ENCODE results near the gene IQSEC3. TPM values are rescaled to one million over a fixed set of nuclear protein-coding genes. Genes with fewer than 3 reads are reported as not detected.

The IQSEC3 gene
- total RNA-seq, 2 donors from 2014 or later = 0.10 to 3.8 TPM

DNA sequence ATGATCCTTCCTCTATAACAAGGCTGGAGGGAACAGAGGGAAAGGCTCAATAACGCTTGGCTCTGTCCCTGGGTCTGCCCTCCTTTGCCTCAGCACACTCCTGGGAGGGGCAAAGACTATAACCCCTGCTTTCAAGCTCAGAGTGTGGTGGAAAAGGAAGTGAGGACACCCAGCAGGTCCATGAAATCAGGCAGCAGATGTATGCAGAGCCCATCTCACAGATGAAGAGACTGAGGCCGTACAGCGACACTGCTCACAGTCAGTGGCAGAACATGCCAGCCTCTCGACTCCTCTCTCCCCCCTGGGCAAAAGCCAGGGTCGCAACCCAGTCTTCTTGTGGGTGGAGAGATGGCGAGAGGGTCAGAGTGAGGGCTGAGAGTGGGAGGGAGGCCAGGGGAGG is 107.6 kb downstream of the IQSEC3 start:
- H3K4me3 Mint-ChIP-seq = no peak overlapping the region
- H3K9me3 Mint-ChIP-seq = no peaks in the 10 kb centered on the region
- no peak overlapping the region for H3K27ac Mint-ChIP-seq
- H3K27me3 Mint-ChIP-seq (ENCODE audit: low read depth) = peaks cover 13% of the 10 kb centered on the region
- ATAC-seq (replicated peaks in 1 of 2) (no peak), DNase-seq (no peak)
- peaks cover 2% of the 10 kb centered on the region for H3K4me1 Mint-ChIP-seq (ENCODE audit: low read depth)
- no peaks in the 10 kb centered on the region for H3K36me3 Mint-ChIP-seq (ENCODE audit: insufficient read depth in 2 of 2)

DNA sequence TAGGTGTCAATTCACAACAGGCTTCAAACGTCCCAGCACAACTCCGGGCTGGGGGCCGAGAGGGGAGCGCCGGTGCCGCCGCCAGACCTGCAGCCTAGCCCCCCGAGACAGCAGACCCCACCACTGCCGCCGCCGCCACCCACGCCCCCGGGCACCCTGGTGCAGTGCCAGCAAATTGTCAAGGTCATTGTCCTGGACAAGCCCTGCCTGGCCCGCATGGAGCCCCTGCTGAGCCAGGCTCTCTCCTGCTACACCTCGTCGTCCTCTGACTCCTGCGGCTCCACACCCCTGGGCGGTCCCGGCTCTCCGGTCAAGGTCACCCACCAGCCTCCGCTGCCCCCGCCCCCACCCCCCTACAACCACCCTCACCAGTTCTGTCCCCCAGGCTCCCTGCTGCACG is 108.0 kb downstream of the IQSEC3 start:
- DNase-seq (no peak), ATAC-seq (replicated peaks in 1 of 2) (no peak)
- no peaks in the 10 kb centered on the region for H3K36me3 Mint-ChIP-seq (ENCODE audit: insufficient read depth in 2 of 2)
- H3K4me1 Mint-ChIP-seq (ENCODE audit: low read depth) = no peaks in the 10 kb centered on the region
- no peak overlapping the region for H3K4me3 Mint-ChIP-seq
- peaks cover 13% of the 10 kb centered on the region for H3K27me3 Mint-ChIP-seq (ENCODE audit: low read depth)
- no peak overlapping the region for H3K27ac Mint-ChIP-seq
- no peaks in the 10 kb centered on the region for H3K9me3 Mint-ChIP-seq

DNA sequence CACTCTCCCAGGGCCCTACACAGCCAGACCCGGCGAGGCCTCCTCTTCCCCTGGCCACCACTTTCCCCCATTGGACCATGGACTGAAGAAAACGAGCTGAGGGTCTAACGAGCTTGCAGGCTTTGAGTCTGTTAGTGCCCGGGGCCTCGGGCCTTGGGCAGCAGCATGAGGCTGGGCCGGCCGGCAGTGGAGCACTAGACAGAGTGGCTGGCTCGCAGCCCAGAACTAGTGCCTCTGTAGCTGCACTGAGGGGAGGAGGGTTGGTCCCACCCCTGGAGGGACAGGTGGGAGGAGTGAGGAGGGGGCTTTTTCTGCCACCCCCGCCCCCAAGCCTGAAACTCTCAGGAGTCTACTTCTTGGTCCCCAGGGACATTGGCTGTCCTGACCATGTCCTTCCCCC is 108.7 kb downstream of the IQSEC3 start:
- Mint-ChIP-seq H3K36me3 (ENCODE audit: insufficient read depth in 2 of 2) (no peaks in the 10 kb centered on the region), H3K27ac (no peak overlapping the region), H3K27me3 (ENCODE audit: low read depth) (peaks cover 13% of the 10 kb centered on the region), H3K4me3 (no peak overlapping the region), H3K4me1 (ENCODE audit: low read depth) (no peaks in the 10 kb centered on the region), H3K9me3 (no peaks in the 10 kb centered on the region)
- DNase-seq (no peak), ATAC-seq (replicated peaks in 1 of 2) (no peak)

DNA sequence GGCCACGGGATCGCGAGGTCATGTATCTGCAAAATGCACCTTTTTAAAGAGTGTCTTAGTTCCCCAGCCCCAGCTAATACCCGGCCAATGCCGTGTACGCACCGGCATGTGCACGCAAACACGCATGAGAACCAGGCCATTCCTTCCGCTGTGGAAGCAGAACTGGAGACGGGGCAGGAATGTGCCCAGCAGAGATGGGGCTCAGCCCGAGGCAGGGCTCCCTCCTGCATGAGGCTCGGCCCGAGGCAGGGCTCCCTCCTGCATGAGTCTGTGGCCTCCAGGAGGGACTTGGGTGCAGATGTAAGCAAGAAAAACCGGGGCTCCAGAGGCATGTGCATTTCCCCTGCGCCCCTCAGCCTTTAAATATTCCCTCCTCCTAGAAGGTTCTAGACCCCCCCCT is 109.2 kb downstream of the IQSEC3 start:
- Mint-ChIP-seq H3K36me3 (ENCODE audit: insufficient read depth in 2 of 2) (no peaks in the 10 kb centered on the region), H3K27me3 (ENCODE audit: low read depth) (peaks cover 13% of the 10 kb centered on the region), H3K27ac (no peak overlapping the region), H3K4me3 (no peak overlapping the region), H3K4me1 (ENCODE audit: low read depth) (no peaks in the 10 kb centered on the region), H3K9me3 (no peaks in the 10 kb centered on the region)
- no peak for DNase-seq
- ATAC-seq (replicated peaks in 1 of 2) = no peak

DNA sequence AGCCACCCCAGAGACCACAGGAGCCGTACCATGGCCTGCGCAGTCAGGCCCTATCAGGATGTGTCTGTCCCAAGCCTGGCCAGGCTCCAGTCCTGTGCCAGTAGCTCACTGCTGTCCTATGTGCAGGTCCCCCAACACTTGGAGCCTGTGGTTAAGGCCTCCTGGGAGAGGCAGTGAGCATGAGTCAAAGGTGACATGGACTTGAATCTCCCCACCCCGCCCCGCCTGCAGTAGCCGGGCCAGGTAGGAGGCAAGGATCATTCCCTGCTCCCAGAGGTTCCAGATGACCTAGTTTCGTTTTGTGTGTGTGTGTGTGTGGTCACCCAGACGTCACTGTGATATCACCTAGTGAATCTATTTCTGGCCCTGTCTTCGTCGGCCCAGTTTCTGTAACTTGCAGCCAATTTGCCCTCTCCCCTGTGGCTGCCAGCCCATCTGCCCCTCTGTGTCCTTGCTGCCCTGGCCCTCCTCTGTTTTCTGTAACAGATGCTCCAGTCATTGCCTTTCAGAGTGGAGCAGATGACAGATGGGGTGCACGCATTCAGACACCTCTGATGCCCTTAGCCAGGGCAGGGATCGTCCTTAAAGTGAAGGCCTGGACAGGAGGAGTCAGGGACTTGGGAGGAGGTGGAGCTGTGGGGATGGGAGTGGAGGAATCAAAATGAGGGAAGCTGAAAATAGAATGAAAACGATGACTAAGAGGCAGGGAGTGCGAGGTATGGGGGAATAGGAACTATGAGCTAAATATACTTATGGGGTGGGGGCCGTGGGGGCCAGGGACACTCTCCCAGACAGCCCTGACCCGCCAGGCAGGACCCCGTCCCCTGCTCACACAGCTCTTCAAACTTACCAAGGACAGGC is 110.0 kb downstream of the IQSEC3 start:
- ATAC-seq (replicated peaks in 1 of 2) (no peak), DNase-seq (no peak)
- Mint-ChIP-seq H3K4me3 (no peak overlapping the region), H3K27ac (no peak overlapping the region), H3K9me3 (no peaks in the 10 kb centered on the region), H3K36me3 (ENCODE audit: insufficient read depth in 2 of 2) (no peaks in the 10 kb centered on the region), H3K27me3 (ENCODE audit: low read depth) (peaks cover 13% of the 10 kb centered on the region), H3K4me1 (ENCODE audit: low read depth) (no peaks in the 10 kb centered on the region)

DNA sequence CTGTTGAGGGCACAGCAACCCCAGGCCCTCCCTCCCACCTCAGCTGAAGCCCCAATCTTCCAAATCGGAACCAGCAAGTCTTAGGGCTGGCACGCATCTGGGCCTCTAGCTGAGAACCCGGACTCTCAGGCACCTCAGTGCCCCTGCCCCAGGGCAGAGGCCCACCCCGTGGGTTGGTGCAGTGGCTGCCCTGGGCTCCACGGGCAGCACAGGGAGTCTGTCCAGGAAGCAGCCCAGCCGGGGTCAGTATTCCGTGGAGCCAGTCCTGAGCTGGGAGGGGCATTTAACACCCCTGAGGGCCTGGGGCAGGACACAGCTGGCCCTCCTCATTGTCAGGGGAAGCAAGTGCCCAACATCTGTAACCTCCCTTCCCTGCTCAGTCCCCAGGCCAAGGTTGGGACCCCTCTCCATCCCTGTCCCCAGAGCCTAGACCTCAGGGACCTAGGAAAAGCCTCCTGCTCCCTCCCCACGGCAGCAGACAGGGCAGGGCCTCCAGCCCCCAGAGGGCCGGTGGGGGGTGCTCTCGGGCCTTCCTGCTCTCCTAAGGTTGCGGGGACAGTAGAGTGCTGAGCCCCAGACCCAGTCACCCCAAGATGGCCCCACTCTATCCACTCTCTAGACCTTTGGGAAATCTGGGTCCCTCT is 110.9 kb downstream of the IQSEC3 start:
- DNase-seq = no peak
- Mint-ChIP-seq H3K27me3 (ENCODE audit: low read depth) (peaks cover 12% of the 10 kb centered on the region), H3K4me1 (ENCODE audit: low read depth) (no peaks in the 10 kb centered on the region), H3K4me3 (no peak overlapping the region), H3K9me3 (no peaks in the 10 kb centered on the region), H3K27ac (no peak overlapping the region), H3K36me3 (ENCODE audit: insufficient read depth in 2 of 2) (no peaks in the 10 kb centered on the region)
- ATAC-seq (replicated peaks in 1 of 2) = no peak

DNA sequence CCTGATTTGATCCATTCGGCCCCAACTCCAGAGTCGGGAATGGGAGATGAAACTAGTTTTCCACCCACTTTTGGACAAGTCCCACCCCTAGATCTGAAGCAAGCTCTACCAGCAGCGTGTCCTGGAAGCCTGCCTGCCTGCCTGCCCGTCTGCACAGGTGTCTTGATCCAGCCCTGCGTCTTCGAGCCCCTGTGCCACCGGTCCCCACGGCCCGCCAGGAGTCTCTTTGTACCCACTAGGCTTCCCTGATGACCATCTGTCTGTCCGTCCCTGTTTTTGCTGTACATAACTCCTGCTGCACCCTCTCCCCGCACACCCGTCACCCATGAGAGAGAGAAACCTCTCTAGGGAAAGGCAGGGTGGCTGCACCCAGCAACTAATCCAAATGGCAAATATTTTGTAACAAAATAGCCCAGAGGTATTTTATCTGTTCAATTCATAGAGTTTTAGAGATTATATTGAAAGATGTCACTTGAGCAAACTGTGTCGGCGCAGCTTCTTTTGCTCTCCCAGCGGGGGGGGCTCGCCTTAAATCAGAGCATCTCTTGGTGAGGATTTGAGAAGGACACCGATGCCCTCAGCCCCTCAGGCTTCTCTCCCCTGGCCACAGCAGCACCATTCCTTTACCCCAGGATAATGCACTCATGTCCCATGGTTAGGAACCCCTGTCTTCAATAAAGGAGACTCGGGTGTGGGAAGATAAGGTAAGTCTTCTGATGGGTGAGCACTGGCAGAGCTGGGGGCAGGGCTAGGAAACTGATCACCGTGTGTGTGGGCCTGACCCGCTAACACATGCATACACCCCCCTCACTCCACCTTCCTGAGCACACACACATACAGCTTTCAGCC is 111.6 kb downstream of the IQSEC3 start:
- Mint-ChIP-seq H3K27ac (no peak overlapping the region), H3K4me3 (no peak overlapping the region), H3K36me3 (ENCODE audit: insufficient read depth in 2 of 2) (no peaks in the 10 kb centered on the region), H3K4me1 (ENCODE audit: low read depth) (no peaks in the 10 kb centered on the region), H3K27me3 (ENCODE audit: low read depth) (peaks cover 7% of the 10 kb centered on the region), H3K9me3 (no peaks in the 10 kb centered on the region)
- DNase-seq = no peak
- no peak for ATAC-seq (replicated peaks in 1 of 2)

DNA sequence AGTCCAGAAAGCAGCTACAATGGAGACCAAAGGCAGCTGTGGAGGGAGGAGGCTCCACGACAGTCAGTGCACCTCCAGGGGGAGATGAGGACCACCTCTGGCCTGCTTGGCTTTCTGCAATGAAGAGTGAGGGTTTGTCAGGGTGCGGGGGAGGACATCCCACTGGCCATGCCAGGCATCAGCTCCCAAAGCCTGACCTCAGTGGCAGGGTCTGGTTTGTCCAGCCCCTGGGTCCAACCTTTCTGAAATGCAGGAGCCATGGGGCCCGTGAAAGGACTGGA is 112.2 kb downstream of the IQSEC3 start:
- no peaks in the 10 kb centered on the region for H3K36me3 Mint-ChIP-seq (ENCODE audit: insufficient read depth in 2 of 2)
- ATAC-seq (replicated peaks in 1 of 2) (no peak), DNase-seq (no peak)
- H3K4me1 Mint-ChIP-seq (ENCODE audit: low read depth) = no peaks in the 10 kb centered on the region
- H3K27me3 Mint-ChIP-seq (ENCODE audit: low read depth) = peaks cover 7% of the 10 kb centered on the region
- no peaks in the 10 kb centered on the region for H3K9me3 Mint-ChIP-seq
- H3K4me3 Mint-ChIP-seq = no peak overlapping the region
- H3K27ac Mint-ChIP-seq = no peak overlapping the region

DNA sequence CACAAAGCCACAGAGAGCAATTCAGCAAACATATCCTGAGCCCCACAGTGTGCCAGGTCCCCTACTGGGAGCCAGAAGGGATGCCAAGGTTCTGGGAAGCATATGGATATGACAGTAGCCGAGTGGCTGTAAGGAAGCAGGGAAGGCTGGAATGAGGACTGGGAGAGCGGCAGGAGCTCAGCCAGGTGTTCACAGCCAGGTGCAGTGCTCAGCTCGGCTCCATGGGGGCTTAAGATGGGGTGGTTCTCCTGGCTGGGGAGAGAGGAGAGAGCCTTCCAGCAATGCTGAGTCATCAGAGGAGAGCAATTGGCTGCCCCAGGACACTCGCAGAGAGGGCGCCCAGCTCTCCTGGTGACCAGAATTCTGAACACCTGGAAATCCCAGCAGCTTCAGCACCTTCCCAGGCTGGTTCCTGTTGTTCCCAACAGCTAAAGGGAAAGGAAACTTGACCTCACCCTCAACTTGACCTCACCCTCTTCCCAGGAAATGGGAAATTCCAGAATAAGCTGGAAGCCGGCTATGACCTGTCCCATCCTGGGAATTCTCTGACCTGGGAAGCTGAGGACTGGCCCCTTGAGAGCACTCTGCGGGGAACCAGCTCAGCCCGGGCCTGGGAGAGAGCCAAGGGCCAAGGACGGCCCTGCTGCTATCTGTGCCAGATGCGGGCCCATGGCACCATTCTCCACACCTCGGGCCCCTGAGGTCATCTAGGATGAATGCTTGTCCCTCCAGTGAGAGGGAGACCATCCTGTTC is 112.7 kb downstream of the IQSEC3 start:
- Mint-ChIP-seq H3K27ac (no peak overlapping the region), H3K27me3 (ENCODE audit: low read depth) (peaks cover 7% of the 10 kb centered on the region), H3K9me3 (no peaks in the 10 kb centered on the region), H3K4me3 (no peak overlapping the region), H3K4me1 (ENCODE audit: low read depth) (no peaks in the 10 kb centered on the region), H3K36me3 (ENCODE audit: insufficient read depth in 2 of 2) (no peaks in the 10 kb centered on the region)
- ATAC-seq (replicated peaks in 1 of 2) (no peak), DNase-seq (no peak)

DNA sequence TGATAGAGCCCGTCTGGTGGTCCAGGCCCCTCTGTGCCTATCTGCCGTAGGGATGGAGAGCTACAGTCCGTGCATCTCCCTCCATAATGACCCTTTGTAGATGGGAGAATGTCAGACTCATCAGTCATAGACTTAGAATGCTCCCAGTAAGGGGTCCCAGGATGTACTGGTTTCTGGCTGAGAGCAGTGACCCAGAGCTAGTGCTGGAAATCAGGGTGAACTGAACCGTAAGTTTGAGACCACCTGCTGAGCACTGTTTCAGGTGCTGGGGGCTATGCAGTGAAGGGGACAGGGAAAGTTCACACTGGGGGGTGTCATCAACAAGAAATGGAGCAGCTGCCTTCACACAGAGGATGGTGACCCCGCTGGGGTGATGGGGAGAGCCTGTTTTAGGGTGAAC is 113.3 kb downstream of the IQSEC3 start:
- Mint-ChIP-seq H3K9me3 (no peaks in the 10 kb centered on the region), H3K4me3 (no peak overlapping the region), H3K27ac (no peak overlapping the region), H3K36me3 (ENCODE audit: insufficient read depth in 2 of 2) (no peaks in the 10 kb centered on the region), H3K27me3 (ENCODE audit: low read depth) (peaks cover 7% of the 10 kb centered on the region), H3K4me1 (ENCODE audit: low read depth) (no peaks in the 10 kb centered on the region)
- ATAC-seq (replicated peaks in 1 of 2) (no peak), DNase-seq (no peak)

DNA sequence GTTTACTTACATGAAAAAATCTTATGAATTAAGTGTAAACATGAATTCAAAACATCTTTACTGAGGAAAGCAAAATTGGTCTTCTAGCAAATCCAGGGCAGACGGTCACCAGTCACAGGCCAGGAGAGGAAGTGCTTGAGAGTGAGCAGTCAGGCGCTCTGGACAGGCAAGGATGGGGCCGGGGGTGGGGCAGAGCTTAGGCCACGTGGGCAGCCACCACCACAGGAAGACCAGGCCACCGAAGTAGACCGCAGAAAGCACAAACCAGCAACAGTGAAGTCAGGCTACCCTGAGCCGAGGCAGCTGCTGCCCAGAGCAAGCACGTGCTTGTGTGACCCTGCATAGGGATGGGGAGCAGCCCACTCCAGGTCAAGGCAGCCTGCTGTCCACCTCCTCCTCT is 113.9 kb downstream of the IQSEC3 start:
- ATAC-seq (replicated peaks in 1 of 2) (peak in 1 of 2 donors; percentile 53), DNase-seq (peak in 1 of 2 donors; percentile 10)
- Mint-ChIP-seq H3K36me3 (ENCODE audit: insufficient read depth in 2 of 2) (no peaks in the 10 kb centered on the region), H3K4me3 (no peak overlapping the region), H3K27ac (no peak overlapping the region), H3K27me3 (ENCODE audit: low read depth) (peaks cover 11% of the 10 kb centered on the region), H3K4me1 (ENCODE audit: low read depth) (no peaks in the 10 kb centered on the region), H3K9me3 (no peaks in the 10 kb centered on the region)

DNA sequence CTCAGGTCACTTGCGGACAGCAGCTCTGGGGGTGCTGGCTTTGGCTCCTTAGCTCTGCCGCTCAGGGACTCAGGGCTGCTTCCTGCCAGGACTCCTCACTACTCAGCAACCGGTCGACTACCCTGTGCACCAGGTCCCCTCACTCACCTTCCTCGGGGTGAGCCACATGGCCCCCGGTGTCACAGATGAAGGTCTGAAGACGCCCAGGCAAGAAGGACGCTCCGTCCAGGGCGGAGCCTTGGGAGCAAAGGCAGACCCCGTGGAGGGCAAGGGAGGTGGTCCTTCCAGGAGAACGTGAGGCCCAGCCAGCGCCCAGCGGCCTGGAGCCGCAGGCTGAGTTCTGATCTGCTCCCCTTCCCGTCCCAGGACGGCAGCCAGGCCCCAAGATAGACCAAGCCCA is 115.4 kb downstream of the IQSEC3 start:
- DNase-seq (no peak), ATAC-seq (replicated peaks in 1 of 2) (no peak)
- H3K27ac Mint-ChIP-seq = no peak overlapping the region
- H3K27me3 Mint-ChIP-seq (ENCODE audit: low read depth) = peaks cover 14% of the 10 kb centered on the region
- no peaks in the 10 kb centered on the region for H3K9me3 Mint-ChIP-seq
- H3K36me3 Mint-ChIP-seq (ENCODE audit: insufficient read depth in 2 of 2) = no peaks in the 10 kb centered on the region
- no peak overlapping the region for H3K4me3 Mint-ChIP-seq
- no peaks in the 10 kb centered on the region for H3K4me1 Mint-ChIP-seq (ENCODE audit: low read depth)

DNA sequence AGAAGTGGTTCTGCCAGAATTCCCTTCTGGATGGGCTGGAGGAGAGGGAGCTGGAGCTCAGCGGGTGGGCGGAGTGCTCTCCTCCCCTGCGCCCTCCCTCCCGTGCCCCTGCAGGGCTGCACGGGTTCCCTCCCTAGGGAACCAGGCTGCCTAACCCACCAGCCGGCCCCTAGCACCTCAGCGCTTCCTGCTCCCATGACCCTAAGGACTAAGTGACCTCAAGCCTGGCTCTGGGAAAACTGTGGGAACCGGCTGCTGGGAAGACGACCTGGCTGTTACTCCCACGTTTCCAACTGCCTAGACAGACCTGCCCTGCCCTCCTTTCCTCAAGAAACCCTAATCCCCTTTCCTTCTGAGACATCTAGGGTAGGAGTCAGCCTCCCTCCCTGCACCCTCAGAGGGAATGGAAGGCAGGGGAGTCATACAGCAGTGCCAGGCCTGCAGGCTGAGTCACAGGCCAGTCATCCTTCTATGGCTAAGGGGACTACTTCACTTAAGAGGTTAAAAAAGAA is 115.9 kb downstream of the IQSEC3 start:
- peaks cover 14% of the 10 kb centered on the region for H3K27me3 Mint-ChIP-seq (ENCODE audit: low read depth)
- no peak overlapping the region for H3K4me3 Mint-ChIP-seq
- no peak overlapping the region for H3K27ac Mint-ChIP-seq
- no peaks in the 10 kb centered on the region for H3K9me3 Mint-ChIP-seq
- no peak for ATAC-seq (replicated peaks in 1 of 2)
- no peak for DNase-seq
- H3K4me1 Mint-ChIP-seq (ENCODE audit: low read depth) = no peaks in the 10 kb centered on the region
- H3K36me3 Mint-ChIP-seq (ENCODE audit: insufficient read depth in 2 of 2) = no peaks in the 10 kb centered on the region
